HG03439 (cell line): ENCODE data around the gene BRD4.
"Not testable (repeated sequence)": the region's sequence is repeated elsewhere in the genome, so short reads cannot be mapped to it uniquely, and the experiment has no call there.

Experiments used
- ATAC-seq: cut with Tn5 transposase; IDR thresholded peaks from one replicate; pipeline ENCODE4 v1.9.1; 2021; ENCODE audit warnings: mild to moderate bottlenecking, moderate library complexity; ENCODE audit not compliant: unreplicated experiment

Gene BRD4

GRCh38 chr19:15363048-15363447 is 30.7 kb upstream of the BRD4 start:
- not testable (repeated sequence) for ATAC-seq

DNA sequence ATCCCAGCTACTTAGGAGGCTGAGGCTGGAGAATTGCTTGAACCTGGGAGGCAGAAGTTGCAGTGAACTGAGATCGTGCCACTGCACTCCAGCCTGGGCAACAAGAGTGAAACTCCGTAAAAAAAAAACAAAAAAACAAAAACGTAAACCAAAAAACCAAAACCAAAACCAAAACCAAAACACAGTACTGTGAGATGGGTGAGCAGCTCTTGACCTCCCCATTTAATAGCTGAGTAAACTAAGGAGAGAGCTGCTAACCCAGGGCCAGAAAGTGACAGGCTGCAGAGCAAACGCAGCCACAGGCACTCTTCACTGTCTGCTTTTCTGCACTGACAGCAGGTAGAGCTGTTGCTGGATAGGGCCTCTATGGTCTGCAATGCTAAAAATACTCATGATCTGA is 27.7 kb upstream of the BRD4 start:
- peak; percentile 59 for ATAC-seq

DNA sequence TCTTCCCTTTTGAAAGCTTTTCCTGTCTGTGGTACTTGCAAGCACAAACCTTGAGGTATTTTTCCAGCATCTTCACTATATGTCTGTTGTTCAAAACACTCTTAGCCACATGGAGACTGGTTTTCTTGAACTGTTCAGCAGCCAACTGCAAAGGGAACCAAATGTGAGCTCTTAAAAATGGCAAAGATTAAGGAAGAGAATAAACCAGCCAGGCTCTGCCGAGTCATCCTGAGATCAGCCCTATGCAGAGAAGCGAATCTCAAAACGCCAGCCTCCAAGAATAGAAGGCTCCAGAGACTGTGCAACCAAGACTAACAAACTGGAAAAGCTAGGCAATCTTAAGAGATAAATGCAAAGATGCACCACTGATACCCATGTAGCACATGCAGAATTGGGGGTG is 26.6 kb upstream of the BRD4 start:
- ATAC-seq, result no peak

DNA sequence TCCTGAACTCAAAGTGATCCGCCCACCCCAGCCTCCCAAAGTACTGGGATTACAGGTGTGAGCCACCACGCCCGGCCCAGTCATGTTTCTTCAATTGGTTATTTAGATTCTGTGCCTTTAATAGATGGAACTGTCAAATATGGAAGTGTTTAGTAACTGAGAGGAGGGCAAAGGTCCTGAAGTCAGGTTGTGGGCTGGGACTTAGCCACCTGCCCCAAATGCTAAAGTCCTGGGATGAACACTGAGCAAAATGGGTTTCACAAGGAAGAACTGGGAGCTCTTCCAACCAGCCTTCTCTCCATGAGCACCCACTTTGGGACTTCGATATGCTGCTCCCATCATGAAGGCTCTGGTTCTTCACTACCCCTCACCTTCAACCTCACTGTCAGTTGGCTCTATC is 25.6 kb upstream of the BRD4 start:
- ATAC-seq, result no peak

DNA sequence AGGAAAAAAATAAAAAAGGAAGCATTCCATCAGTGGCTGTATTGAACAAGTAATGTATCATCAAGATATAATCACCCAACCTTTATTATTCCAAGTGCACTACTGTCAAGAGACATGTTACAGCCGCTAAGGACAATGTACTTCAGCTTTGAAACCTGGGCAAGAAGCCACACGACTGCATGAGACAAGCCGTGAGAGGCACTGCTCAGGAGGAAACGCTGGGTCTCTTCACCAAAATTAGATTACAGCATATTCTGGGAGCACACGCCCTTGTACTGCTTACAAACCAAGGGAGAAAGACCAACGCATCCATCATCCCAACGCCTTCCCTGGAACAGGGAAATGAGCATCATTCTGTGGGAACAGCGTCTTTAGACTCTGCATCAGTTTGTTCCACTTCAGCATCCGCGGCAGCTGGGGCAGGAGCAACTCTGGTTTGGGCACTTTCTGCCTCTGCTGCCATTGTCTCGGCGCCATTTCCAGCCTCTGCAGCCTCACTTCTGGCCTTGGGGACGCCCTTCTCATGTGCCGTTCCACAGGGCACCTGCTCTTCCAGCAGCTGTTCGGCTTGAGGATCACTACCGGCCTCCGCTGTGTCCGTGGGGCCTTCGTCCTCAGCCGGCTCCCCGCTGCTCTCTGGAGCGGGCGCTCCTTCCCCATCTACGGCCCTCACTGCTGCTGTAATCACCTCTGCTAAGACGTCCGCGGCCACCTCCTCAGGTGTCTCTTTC is 22.4 kb upstream of the BRD4 start:
- no peak for ATAC-seq

GRCh38 chr19:15353908-15354307 is 21.6 kb upstream of the BRD4 start:
- ATAC-seq, result no peak

DNA sequence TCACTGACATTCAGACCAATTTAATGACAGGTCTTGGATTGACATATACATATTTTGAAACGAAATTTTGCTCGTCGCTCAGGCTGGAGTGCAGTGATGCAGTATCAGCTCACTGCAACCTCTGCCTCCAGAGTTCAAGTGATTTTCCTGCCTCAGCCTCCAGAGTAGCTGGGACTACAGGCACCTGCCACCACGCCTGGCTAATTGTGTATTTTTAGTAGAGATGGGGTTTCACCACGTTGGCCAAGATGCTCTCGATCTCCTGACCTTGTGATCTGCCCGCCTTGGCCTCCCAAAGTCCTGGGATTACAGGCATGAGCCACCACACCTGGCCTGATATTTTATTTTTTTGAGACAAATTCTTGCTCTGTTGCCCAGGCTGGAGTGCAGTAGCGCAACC is 20.2 kb upstream of the BRD4 start:
- ATAC-seq, result not testable (repeated sequence)

- ATAC-seq, result not testable (repeated sequence)
These were observed 9.0 kb upstream of the BRD4 start for GRCh38 chr19:15341328-15341727.

DNA sequence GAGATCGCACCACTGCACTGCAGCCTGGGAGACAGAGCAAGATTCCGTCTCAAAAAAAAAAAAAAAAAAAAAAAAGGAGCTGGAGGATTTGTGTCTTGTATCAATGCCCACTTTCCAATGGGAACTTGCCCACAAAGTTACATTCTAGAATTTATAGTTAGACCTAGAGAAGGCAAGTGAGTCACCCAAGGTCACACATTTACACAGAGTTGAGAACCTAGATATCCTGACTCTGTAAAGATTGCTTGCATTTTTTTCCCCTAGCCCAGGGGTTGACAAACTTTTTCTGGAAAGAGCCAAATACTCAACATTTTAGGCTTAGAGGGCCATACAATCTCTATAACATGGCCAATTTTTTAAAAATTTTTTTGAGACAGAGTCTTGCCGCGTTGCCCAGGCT is 7.7 kb upstream of the BRD4 start:
- ATAC-seq, result no peak

- no peak for ATAC-seq
These were observed 4.9 kb upstream of the BRD4 start for GRCh38 chr19:15337202-15337601.

- ATAC-seq, result not testable (repeated sequence)
These were observed 3.7 kb upstream of the BRD4 start for GRCh38 chr19:15335992-15336391.

DNA sequence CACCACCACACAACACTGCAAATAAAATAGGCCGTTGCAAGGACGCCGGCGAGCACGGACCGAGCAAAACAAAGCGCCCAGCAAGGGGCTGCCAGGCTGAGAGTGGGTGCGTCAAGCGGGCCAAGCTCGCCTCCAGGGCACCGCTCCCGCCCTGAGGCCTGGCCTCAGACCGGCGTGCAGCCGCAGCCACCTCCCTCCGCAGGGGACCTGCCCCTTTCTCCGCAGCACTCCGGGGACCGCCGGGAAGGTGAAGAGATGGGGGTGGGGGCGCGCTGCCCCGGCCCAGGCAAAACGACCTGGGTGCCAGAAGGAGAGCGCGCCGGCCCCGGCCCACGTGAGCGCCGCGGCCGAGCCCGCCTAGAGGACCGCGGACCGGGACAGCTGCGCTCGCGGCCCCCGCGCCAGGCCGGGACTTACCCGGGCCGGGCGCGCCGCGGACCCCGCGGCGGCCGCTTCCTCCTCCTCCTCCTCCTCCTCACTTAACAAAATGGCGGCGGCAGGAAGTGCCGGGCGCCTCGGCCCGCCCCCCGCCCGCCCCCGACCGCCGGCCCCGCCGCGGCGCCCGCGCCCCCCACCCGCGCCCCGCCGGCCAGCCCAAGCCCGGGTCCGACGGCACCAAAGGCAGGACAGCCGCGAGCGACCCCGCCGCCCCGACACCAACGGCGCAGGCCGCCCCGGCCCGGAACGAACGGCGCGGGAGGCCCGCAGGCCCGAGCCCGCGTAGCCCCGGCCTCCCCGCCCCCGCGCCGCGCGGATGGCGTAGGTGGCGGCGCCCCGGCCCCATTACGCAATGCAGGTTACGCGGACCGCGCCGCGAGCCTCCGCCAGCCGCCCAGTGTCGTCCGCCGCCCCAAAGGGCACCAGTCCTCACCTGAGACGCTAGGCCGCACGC is 674 bp downstream of the BRD4 start:
- peak; percentile 34 for ATAC-seq

GRCh38 chr19:15330801-15331418 is 1.4 kb downstream of the BRD4 start:
- no peak for ATAC-seq

DNA sequence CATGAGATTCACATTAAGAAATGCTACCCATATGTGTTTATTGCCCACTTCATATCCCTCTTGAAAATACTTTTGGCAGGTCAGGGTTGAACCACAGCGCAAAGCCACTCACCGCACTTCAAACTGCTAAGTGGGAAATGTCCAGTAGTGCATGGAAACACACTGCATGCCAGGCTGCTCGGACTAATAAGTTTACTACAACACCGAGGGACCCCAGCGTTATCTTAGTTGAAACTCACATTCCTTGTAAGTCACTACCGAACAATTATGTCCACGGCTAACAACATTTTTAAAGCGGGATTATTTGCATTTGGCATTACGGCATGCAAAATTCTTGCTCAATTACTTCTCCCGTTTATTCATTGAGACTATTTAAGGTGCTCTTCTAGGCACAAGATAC is 4.0 kb downstream of the BRD4 start:
- ATAC-seq, result no peak

- no peak for ATAC-seq
These were observed 7.4 kb downstream of the BRD4 start for GRCh38 chr19:15324791-15325519.

GRCh38 chr19:15323496-15324235 is 8.7 kb downstream of the BRD4 start:
- ATAC-seq, result no peak

- no peak for ATAC-seq
These were observed 10.6 kb downstream of the BRD4 start for GRCh38 chr19:15321739-15322138.

DNA sequence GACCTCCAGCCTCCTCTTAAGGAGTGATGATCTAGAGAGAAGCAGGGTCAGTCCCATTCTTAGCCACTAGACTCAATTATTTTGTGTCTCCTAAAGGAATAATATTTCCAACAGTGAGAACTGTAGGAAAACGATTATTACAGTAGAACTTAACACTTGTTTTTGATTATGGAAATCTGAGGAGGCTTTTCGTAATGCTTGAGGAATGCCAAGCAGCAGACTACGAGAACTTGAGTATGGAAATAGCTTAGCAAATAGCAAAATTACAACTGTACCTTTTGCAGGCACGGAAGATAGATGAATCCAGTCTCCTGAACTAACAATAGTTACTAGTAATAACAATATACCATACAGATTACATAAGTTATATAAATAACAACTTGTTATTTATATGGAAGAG is 12.2 kb downstream of the BRD4 start:
- ATAC-seq, result no peak

DNA sequence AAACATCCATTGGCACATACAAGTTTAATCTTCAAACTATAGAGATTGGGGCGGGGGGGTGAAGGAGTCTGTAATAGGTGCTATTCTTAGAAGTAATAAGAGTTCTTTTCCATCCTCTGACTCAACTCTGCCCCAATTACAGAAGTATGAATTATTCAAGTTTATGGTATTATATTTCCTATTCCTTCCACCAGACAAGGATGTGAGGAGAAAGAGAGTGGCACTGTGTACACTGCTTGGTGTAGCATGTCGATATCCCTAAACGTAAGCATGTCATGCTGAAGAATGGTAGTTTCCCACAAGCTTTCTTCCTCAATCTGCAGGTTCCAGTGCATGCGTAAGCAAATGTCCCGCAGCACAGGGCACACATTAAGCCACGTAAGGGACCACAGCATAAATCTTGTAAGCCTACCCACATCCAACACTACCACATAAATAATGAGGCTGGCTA is 14.1 kb downstream of the BRD4 start:
- no peak for ATAC-seq

- no peak for ATAC-seq
These were observed 14.8 kb downstream of the BRD4 start for GRCh38 chr19:15317392-15318071.
